Esophagus squamous epithelium (tissue), 4 donors: Measurements from ENCODE around the gene KDM3B.

Source experiments
- CTCF ChIP-seq, 6 experiments: fragments of 450-650 bp in 4 of 6; fragments of 200-600 bp in 2 of 6; sonication (generic) in 2 of 6; IDR thresholded peaks; one replicate each; pipeline ENCODE4 v1.5.1; 2016 to 2019; ENCODE audit warnings: antibody characterized with exemption in 6 of 6, mild to moderate bottlenecking in 4 of 6, moderate library complexity in 4 of 6
- POLR2A ChIP-seq, 4 donors: fragments of 450-650 bp; IDR thresholded peaks; one replicate each; pipeline ENCODE4 v1.6.1; 2017; ENCODE audit warnings: antibody characterized with exemption in 4 of 4, mild to moderate bottlenecking in 4 of 4, moderate library complexity in 3 of 4

DNA sequence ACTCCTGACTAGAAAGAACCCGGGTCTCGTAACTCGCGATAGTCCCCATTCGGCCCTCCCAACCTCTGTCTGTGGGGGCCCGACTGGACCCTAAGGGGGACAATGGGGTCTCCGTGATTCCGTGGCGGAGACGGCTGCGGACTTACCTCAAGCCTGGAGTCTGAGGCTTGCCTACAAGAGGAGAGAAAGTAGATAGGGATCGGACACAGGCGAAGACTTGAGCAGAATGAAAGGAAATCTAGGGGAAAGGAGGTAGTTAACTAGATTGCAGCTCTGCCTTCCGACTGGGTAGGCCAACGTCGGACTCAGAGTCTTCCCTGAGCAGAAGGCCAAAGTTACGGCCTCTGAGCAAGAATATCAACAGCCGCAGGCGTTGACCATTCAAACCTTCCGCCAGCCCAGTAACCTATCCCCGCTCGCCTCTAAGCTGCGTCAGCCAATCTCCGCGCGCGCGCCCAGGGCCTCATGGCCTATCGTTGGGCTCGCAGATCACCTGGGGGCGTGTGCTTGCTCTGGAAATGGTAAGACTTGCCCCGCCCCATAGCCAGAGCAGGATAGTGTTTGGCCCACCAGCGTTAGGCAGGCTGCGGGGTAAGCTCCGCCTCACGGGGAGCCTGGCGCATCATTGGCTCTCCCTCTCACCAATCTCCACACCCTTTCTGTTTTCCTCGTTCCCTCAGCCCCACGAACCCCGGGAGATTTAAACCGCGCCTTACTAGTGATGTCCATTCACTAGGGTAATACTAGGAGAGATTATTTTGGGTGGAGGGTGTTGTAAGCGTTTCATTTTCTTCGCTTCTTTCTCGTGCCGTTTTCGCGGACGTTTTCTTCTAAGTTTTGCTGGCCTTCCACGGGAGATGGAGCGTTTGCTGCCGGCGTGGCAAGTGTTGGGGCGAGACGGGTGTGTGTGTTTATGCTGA lies 20.8 kb upstream of the KDM3B start, which contains the start of gene CDC25C:
- no peak for TF ChIP-seq CTCF (IDR thresholded peaks at IDR 0.05)
- no peak for TF ChIP-seq POLR2A (IDR thresholded peaks at IDR 0.05)
